CD4-positive, alpha-beta T cell treated with Interleukin-10 for 1 hour (primary cell): ENCODE results near the gene HDAC4.

Experiments
- DNase-seq: peaks from one replicate; pipeline ENCODE4 v3.0.0-alpha.2; 2020

Gene HDAC4

DNA sequence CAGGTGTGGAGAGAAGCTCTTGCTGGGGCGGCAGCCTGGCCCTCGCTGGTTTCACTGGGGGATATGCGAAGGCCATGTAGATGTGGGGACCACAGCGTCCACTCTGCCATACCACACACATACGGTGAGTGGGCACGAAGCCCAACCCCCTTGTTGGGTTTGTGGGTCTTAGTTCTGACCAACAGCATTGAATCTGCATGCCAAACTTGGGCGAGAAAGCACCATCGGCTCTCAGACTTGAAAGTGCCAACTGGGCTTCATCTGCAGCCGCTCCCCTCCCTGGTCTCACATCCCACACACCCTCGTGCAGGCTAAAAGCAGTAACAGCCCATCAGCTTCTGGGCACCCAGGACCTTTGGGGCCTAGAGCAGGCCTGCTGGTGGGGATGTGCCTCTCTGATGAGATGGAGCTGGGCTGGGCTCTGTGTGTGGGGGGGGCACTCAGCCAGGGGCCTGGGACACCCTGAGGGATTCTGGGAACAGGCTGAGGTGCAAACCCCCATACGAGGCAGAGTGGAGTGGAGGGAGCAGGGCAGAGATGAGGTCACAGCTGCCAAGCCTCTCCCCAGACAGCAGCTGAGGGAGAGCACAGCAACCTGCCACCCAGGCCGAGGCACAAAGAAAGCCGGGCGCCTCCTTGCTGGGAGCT is 288.6 kb downstream of the HDAC4 start:
- no peak for DNase-seq

DNA sequence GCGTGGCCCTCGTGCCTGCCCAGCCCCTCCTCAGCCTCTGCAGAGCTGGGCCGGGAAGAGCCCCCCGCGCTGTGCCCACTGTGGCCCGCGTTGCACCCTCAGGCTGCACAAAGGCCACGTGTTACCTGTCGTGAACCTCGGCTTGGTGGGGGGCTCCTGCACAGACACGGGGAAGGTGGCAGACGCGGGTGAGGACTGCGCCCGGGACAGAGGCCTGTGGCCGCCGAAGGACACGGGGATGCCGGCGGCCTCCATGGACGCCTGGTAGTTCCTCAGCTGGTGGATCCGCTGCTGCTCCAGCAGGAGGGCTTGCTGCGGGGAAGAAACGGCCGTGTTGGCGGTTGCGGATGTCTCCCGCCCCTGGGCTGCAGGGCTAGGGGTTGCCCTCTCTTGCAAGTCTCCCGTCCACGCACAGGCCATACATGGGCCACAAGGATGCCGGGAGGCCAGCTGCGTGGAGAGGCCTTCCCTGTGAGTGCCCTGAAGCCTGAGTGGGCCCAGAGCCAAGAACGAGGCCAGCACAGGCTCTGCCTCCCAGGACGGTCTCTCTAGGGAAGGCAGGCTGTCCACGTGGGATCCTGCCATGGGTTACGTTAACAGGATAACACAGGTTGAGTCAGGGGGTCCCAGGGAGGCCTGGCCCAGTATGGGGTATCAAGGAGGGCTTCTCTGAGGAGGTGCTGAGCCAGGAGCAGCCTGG is 289.3 kb downstream of the HDAC4 start:
- DNase-seq, result no peak

DNA sequence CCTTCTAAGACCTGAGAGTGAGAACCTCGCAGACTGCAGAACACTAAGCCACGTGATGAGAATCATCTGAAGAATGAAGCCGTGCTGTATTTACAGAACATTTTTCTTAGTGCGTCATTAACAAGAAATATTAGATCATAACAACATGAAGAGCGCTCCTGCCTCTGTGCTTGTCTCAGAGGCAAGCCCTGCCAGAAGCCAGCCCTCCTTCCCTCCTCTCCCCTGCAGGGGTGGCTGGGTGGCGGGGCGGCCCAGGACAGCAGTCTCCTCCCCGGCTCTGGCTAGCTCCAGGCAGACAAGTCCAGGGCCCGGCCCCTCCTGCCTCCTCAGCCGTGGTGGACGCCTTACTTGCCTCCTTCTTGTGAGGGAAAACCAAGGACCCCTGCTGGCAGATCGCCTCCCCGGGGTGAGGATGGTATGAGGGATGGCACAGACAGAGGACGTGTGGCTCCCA is 290.2 kb downstream of the HDAC4 start:
- no peak for DNase-seq

DNA sequence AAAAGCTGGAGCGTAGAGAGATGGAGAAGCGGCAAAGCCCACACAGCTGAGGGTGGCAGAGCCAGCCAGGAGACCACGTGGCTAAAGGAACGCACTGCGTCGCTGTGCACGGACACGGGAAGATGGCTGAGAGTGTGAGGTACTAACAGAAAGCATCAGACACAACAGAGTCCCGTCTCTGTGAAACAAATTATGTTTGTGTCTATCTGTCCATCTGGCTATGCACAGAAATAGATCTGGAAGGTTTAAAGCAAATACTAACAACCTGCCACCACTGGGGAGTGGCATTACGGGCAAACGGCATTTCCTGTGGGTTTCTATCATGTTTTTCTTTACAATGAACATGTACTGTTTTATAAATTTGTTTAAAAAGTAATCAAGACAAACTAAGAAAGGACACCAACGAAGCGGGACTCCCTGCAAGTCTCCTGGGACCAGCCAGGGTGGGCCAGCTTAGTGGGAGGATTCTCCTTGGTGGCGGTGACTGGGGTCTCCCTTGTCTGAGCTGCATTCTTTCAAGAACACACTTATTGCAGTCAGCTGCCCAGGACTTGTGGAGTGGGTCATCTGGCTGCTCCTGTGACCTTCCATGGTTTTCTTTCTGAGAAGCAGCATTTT is 290.8 kb downstream of the HDAC4 start:
- DNase-seq, result no peak

DNA sequence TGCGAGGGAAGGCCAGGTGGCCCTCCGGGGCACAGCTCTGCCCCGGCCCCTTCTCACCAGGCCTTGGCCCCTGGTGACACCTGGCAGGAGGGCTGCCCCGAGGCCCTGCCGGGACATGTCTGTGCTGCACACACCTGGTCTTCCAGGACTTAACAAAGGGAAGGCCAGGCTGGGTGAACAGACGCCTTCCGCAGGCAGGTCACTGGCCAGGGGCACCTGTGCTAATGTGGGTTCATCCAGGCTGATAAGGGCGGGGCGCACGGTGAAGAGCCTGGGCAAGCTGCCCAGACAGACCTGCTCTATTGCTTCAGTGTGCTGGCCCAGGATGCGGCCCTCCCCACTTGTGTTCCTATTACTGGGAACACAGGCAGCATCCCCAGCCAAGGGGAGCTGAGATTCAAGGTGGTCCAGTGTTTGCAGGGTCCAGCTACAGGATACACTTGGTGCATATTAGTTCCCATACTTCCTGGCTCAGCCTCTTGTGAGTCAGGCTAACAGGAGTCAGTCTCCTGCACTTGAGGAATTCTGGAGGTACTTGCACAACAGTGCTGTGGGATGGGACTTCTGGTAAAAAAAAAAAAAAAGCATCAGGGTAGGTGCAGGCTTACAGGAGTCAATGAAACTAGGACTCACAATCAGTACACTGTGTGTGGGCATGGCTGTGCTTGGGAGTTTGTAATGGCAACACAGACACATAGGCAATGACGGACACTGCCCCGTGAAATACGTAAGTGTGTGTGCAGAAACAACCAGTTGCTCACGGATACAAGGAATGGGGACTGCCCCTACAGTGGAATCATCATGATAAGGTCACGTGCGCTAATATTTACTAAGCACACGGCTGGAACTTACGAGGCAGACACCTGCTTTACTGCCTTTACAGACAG is 291.5 kb downstream of the HDAC4 start:
- DNase-seq, result no peak

DNA sequence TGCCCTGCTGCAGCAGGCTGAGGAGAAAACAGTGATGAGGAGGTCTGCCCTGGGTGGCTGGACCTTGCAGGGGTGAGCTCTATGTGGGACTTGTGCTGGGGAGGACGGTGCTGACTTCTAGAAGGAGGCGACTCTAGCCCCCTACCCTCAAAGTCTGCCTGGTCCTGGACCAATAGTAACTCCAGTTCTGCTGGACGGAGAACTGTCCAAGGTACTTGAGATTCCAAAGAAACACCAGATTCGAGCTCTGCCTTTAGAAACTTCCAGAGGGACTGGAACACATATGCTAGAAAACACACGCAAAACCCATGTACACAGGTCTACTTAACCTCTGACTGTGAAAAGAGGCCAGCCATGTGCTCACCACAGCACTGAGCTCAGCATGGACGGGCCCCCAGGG is 292.4 kb downstream of the HDAC4 start:
- no peak for DNase-seq

DNA sequence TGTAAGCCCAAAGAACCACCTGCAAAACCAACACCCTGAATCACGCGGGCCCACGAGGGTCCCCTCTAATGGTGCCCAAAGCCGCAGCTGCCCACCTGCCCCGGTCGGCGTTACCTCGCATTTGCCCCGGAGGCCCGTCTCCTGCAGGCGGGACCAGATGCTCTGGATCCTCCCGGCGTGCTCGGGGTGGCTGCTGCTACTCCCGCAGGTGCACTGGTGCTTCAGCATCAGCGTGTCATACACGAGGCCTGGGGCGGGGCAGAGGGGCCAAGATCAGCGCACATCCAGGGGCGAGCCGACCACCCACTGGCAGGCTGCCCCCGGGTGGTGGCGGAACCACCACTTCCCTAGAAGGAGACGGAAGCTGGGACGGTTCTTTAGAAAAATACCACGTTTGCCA is 292.9 kb downstream of the HDAC4 start:
- DNase-seq, result no peak

DNA sequence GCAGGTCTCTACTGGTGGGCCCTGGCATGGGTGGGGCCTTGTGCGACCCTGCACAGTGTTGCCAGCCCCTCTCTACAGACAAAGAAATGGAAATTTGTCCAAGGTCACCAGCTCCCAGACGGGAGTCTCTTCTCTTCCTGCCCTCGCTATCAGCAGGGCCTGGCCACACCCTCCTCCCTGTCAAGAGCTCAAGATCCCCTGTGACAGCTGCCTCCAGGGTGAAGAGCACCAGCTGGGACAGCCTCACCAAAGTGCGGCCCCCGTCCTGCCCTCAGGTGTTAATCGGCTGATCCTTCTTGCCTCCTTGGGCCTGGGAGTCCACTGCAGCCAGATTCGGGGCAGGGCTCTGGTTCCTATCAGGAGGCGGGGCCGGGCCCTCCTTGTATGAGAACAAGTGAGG is 293.9 kb downstream of the HDAC4 start:
- no peak for DNase-seq

DNA sequence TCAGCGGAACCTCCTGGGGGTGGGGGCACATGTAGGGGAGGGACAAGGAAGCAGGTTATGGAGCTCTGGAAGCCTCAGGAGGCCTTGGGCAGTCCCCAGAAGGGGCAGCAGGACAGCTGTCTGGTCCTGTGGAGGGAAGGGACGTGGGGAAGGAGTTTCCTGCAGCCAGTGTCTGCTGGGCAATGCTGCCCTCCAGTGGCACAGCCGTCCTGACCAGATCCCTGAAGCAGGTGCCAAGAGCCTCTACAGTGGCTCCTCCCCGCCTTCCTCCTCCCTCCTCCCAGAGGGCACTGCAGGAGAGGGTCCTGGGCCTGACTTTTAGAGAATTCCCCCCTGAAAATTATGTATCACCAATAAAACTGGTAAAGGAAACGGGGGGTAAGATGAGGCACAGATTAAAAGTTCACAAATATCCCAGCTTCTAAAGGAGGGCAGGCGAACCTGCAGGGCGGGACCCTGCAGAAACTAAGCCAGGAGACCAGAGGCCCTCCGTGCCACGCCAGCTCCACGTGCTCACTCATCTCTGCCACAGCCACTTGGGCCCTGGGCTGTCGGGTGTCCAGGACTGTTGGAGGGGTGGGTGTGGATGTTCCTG is 294.4 kb downstream of the HDAC4 start:
- no peak for DNase-seq

DNA sequence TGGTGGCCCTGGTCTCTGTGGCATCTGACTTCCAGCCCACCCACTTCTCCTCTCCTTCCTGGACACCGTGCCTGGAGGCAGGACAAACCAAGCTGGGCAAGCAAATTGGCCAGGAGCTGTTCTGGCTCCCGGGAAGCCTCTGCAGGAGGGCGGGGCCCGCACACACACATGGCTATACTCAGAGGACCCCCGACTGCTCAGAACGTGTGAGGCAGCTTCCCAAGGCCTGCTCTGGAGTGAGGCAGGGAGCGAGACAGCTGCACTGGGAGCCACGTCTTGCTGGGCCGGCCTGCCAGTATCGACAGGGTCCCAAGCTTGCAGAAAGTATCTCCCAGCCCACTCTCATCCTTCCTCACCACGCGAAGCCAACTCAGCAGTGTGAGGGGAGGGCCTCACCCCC is 295.6 kb downstream of the HDAC4 start:
- no peak for DNase-seq

DNA sequence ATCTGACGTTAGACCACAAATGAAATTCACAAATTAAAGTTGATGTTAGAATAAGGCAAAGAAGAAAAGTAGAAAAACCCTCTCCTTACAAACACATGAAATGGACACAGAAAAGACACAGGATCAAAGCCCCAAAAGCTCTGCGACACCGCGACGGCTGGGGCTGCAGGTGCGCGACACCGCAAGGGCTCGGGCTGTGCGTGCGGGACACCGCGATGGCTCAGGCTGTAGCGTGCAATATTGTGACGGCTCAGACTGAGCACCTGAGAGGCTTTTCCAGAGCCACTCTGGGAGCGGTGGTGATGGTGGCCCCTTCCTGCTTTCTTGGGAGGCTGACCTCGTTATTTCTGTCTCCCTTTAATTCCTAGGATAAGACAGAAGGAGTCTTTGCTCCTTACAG is 296.0 kb downstream of the HDAC4 start:
- DNase-seq, result no peak

DNA sequence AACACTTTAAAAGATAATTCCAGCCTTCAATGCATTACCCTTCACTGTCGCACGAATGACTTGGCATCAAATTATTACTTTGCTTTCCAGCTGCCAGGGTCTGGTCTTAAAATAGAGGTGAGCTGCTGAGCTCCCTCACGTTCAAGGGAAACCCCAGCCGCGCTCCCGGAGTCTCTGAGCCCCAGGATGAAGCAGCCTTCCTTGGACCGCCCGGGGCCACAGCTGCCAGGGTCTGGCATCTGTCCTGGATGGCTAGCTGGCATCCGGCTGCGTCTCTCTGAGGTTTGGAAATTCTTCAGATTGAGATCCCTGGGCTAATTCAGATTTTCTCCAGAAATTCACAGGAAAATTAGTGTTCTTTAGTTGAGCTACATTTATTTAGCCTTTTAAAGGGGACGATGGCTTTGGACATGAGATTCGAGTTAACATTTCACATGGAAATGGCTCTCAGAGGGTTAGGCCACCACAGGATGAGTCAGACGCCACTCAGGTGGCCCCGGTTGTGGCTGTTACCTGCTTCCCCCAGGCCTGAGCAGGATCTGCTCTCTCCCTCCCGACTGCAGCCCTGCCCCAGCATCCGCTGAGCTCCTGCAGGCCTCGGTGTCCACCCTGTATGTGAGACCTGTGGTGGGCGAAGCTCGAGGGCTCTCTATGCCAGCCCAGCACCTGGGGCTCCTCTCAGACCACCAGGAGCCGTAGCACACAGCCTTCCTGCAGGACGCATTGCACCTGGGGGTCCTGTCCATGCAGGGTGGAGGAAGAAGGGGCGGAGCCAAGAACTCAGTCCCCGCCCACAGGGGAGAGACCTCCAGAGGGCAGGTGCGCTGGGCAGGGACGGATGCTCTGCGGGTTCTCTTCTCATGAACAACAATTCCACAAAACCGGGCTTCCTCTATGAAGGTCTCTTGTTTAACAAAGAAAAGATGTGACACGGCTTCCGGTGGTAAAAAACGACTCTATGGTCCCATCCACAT is 297.4 kb downstream of the HDAC4 start:
- DNase-seq, result no peak

DNA sequence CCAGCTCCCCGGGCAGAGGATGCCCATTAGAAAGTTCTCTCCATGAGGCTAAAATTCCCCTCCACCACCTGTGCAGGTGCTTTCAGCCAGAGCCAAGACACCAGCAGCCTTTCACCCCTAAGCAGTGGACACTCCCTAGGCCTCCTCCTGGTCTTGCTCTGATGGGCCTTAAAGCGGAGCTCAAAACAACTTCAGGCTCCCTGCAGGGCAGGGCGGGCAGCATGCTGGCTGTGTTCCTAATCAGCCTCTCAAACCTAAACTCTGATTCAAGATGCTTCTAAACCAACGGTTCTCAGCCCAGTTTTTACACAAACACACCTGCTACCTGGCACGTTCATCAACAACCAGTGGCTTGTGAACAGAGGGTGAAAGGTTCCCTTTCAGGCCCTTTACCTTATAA is 298.6 kb downstream of the HDAC4 start:
- DNase-seq, result no peak

DNA sequence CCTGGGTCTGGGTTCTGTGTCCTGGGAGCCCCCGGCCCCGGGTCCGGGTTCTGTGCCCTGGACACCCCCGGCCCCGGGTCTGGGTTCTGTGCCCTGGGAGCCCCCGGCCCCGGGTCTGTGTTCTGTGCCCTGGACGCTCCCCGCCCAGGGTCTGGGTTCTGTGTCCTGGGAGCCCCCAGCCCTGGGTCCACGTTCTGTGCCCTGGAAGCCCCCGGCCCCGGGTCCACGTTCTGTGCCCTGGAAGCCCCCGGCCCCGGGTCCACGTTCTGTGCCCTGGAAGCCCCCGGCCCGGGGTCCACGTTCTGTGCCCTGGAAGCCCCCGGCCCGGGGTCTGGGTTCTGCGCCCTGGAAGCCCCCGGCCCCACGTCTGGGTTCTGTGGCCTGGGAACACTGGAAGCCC is 299.0 kb downstream of the HDAC4 start:
- DNase-seq, result no peak

DNA sequence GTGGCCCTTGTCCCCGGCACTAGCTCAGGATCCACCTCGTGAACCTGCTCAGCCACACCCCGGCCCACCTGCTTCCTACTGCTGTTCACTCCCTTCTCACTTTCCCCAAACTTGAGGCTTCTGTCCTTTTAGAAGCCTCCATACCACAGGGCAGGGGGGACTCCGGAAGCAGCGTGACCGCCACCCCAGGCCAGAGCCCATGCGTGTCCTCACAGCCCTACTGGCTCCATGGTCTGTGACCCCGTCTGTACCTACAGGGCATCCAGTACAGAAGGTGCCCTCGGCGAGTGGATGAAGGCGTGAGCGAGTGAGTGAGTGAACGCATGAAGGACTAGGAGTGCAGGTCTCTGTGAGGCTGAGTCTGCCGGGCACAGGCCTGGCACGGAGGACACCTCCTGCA is 299.7 kb downstream of the HDAC4 start:
- no peak for DNase-seq

DNA sequence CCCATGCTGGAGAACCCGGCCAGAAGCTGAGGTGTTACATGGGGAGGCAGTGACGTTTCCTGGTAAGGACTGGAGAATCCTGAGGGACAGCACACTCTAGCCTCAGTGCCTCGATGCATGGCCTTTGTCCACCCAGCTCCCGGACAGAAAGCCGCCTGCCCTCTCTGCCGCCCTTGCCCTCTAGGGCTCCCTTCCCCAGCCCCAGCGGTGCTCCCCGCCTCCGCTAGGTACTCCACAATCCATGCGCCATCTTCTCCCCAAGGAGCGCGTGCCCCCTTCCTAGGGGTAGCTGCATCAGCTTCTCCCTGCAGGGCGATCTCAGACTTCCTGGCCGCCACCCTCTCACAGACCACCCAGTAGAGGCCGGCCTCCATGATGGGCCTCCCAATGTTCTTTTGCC is 301.3 kb downstream of the HDAC4 start:
- DNase-seq, result no peak

DNA sequence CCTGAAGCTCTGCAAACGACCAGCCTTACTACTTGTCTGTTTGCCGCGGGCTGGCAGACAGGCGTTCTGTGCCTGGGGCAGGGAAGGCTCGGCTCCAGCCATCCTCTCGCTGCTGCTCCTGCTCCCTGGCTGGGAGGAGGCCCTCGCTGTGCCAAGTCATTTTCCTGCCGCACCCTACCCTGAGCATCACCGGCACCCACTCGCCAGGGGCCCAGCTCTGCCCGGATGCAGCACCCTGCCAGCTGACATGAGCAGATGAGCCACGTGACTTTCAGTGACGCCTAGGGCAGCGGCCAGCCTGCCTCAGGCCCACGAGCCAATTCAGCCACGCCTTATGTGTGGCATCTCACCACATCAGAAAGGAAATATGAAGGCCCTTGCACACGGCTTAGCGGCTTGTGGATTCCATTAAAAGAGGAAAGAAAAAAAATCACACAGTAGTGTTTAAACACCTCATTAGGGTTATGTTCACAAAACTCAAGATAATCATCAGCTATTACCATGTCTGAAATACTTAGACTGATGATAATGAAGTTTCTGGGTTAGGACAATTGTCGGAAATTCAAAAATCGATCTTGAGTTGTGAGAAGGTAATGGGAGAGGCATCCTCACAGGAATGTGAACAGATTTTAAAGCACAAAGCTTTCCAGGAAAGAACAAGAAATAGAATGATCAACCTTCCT is 302.4 kb downstream of the HDAC4 start:
- no peak for DNase-seq

DNA sequence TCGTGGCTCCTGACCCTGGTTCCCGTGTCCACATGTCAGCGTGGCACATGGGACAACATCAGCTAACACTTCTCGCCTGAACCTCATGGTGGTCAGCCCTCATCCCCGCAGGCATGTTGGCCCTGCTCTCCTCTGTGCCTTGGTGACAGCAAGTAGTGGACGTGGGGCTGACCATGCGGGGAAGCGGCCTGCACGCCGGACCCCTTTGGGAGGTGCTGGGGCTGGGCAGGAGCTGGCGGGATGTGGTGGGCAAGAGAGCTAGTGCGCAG is 303.5 kb downstream of the HDAC4 start:
- no peak for DNase-seq

DNA sequence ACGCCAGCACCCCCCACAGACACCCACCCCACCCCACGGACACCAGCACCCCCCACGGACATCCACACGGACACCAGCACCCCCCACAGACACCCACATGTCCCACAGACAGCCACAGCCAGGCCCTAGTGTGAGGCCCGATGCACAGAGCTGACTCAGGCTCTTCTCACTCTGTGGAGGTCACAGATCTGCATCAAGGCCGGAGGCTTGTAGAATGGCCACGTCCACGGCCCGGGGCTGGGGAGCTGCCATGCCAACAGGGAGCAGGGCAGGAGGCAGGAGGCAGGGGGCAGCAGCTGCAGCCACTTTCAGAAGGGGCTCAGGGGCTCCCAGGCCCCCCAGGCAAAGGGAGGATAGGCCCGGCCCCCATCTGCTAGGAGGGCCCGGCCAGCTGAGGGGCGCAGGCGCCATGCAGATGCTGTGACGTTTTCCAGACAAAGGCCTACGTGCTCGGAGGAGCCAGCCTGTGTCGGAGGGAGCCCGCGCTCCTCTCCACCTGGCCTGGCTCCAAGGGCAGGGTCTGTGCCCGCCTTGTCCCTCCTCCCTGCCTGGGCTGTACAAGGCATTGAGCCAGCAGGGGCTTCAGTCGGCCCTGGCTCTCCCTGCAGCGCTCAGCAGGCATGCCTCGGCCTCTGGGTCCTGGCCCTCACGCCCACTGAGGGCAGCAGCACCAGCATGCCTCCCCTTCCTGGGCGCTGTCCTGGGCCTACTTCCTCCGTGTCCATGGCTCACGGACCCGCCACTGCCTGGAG is 304.0 kb downstream of the HDAC4 start:
- no peak for DNase-seq

DNA sequence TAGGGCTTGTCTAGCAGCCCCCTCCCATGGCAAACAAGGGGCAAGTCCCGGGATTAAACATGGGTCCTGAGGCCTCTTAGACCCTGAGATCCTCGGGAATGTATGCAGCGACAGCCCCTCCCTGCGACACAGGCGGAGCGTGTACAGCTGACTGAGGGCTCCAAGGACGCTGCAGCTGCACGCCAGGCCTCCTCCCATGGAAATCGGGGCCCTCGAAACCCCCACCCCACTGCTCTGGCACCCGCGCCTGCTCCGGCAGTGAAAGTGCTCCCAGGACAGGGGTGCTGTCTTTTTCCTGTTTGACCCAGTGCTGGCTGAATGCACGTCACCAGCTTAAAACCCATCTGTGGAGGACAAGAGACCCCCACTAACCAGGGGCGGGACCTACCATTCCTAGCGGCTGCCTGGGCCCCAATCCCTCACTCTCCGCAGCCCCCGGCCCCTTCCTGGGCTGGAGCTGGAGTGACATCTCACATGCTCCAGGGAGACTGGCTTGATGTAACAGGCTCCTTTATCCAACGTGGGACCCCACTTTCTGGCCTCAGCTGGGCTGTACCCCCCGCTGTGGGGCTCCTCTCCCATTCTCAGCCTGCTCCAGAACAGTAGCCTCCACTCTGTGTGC is 305.2 kb downstream of the HDAC4 start:
- no peak for DNase-seq
